GM13976 (cell line): ENCODE data around the gene ASCL1.

Experiments
- DNase-seq: peaks from one replicate; pipeline ENCODE4 v3.0.0; 2012; ENCODE audit warnings: low spot score
- CTCF ChIP-seq: IDR thresholded peaks from 2 replicates; pipeline ENCODE4 v1.5.1; 2012; ENCODE audit warnings: borderline replicate concordance, mild to moderate bottlenecking; ENCODE audit not compliant: insufficient read depth; ENCODE audit errors: extremely low read depth, missing control alignments, control extremely low read depth
- in situ Hi-C: fragments of 300-500 bp; cut with MboI; formaldehyde crosslinking; loops from one replicate; pipeline ENCODE4 v1.12.0; 2022; ENCODE audit warnings: low sequenced_read_pairs, mixed read lengths, inconsistent platforms; ENCODE audit not compliant: unreplicated experiment

ASCL1 gene

DNA sequence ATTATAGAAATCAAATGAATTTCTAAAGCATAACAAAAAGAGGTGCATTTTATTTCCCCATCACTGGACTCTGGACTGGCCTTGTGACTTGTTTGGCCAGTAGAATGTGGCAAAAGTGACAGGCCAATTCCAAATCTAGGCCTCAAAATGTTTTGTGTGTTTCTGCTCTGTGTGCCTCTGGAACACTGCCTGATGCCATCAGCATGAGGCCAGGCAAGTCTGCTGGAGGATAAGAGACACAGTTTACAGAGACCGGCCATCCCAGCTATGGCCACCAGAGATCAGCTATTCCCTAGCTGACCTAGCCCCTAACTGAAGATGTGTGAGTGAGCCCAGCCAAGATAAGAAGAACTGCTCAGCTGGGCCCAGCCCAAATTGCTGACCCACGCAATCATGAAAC lies 32.9 kb downstream of the ASCL1 start:
- in situ Hi-C loops = no loop called here
- no peak for DNase-seq
- no peak for TF ChIP-seq CTCF

- peak; percentile 36 for DNase-seq
- TF ChIP-seq CTCF = no peak
- in situ Hi-C loops = no loop called here
These were observed 34.8 kb downstream of the ASCL1 start for GRCh38 chr12:102992297-102992696.

DNA sequence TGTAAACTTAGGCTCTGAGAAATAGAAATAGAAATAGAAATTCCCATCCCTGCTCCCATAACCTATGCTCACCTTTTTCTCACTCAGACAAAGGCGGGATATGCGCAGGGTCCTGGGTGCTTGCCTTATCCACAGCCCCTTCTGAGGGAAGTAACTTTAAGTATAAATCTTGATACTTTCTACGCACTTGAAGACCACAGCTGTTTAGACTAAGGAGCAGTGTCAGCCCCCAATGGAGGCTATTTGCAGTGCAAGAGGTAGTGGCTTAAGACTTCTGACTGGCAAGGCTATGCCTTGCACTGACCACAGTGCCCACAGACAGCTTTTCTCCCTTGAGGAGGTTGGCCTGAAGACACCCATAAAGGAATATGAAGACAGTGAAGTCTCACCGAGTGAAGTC lies 35.2 kb downstream of the ASCL1 start:
- DNase-seq = no peak
- in situ Hi-C loops = no loop called here
- no peak for TF ChIP-seq CTCF

DNA sequence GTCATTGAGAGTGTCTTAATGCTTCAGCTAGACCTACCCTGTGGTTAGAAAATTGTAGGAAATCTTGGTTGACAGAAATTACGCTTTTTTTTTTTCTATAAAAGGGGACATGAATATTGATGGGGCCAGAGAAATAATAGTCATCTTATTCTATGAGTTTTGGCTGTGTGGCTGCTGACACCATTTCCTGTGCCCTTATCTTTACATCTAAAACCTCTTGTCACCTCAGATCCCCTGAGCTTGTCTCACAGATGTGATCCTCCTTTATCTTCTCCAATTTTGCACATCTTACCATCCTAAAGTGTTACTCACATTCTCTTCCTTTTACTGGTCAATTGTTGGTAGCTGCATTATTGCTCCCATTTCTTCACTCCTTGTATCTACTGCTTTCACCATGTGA lies 36.1 kb downstream of the ASCL1 start:
- no peak for TF ChIP-seq CTCF
- DNase-seq = no peak
- in situ Hi-C loops = no loop called here

DNA sequence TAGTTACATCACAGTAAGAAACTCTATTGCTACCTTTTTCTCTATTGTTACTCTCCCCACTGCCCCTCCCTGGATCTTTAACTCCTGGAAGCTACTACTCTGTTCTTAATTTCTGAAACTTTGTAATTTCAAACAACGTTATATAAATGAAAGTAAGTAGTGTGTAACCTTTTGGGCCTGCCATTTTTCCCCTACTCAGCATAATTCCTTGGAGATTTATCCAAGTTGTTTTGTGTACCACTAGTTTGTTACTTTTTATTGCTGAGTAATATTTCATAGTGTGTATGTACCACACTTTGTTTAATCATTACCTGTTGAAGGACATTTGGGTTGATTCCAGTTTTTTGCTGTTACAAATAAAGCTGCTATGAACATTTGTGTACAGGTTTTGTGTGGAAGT lies 37.9 kb downstream of the ASCL1 start:
- DNase-seq = no peak
- in situ Hi-C loops = no loop called here
- TF ChIP-seq CTCF = no peak
